Tibial nerve (tissue), 4 donors: Measurements from ENCODE around the gene CSTF2. TPM values are rescaled to one million over a fixed set of nuclear protein-coding genes. Genes with fewer than 3 reads are reported as not detected.

Source experiments
- DNase-seq, 2 donors: peaks; one replicate each; pipeline ENCODE4 v3.0.0-alpha.2; 2019; ENCODE audit warnings: low spot score in 2 of 2
- H3K27ac ChIP-seq, 4 donors: fragments of 200-600 bp; sonication (generic) in 3 of 4; one replicate each; pipeline ENCODE4 v1.5.1; 2017 to 2019; ENCODE audit warnings: mild to moderate bottlenecking in 1 of 4
- H3K27me3 ChIP-seq, 2 donors: fragments of 200-600 bp; sonication (generic) in 1 of 2; one replicate each; pipeline versions ENCODE4 v1.5.1 to v1.6.0; 2017 to 2019
- H3K36me3 ChIP-seq, 3 donors: fragments of 200-600 bp; sonication (generic); one replicate each; pipeline ENCODE4 v1.5.1; 2018 to 2019
- H3K4me1 ChIP-seq, 4 donors: fragments of 200-600 bp; sonication (generic) in 3 of 4; one replicate each; pipeline ENCODE4 v1.5.1; 2017 to 2019
- H3K4me3 ChIP-seq, 4 donors: fragments of 200-600 bp; sonication (generic) in 3 of 4; one replicate each; pipeline ENCODE4 v1.5.1; 2017 to 2019; ENCODE audit warnings: mild to moderate bottlenecking in 1 of 4, moderate library complexity in 1 of 4
- H3K9me3 ChIP-seq, 4 donors: fragments of 200-600 bp; sonication (generic) in 3 of 4; one replicate each; pipeline ENCODE4 v1.5.1; 2017 to 2019
- CTCF ChIP-seq, 5 experiments: fragments of 200-600 bp in 3 of 5; fragments of 450-650 bp in 2 of 5; sonication (generic) in 3 of 5; IDR thresholded peaks; one replicate each; pipeline ENCODE4 v1.5.1; 2016 to 2019; ENCODE audit warnings: antibody characterized with exemption in 5 of 5, mild to moderate bottlenecking in 3 of 5, moderate library complexity in 2 of 5
- EP300 ChIP-seq, 2 donors: sonication (generic); formaldehyde crosslinking; IDR thresholded peaks; one replicate each; pipeline ENCODE4 v1.6.1; 2017; ENCODE audit warnings: antibody characterized with exemption in 2 of 2, mild to moderate bottlenecking in 1 of 2
- POLR2A ChIP-seq, 2 donors: fragments of 450-650 bp; IDR thresholded peaks; one replicate each; pipeline ENCODE4 v1.6.1; 2017; ENCODE audit warnings: antibody characterized with exemption in 2 of 2, mild to moderate bottlenecking in 2 of 2, moderate library complexity in 2 of 2
- WGBS, 2 donors: methylation state at CpG; one replicate each; pipeline ENCODE4 v1.1.5; 2018; 5-methylcytosine and 5-hydroxymethylcytosine counted together
- total RNA-seq, 4 donors: library from RNA; depleted of rRNA; stranded (reverse); fragments of >200 nt; gene quantifications; one replicate each; pipeline ENCODE4 v1.1.0, GENCODE V29; 2016

CSTF2 gene
- total RNA-seq, 4 donors from 2014 or later = 5.7 to 17.7 (median 14.2) TPM

DNA sequence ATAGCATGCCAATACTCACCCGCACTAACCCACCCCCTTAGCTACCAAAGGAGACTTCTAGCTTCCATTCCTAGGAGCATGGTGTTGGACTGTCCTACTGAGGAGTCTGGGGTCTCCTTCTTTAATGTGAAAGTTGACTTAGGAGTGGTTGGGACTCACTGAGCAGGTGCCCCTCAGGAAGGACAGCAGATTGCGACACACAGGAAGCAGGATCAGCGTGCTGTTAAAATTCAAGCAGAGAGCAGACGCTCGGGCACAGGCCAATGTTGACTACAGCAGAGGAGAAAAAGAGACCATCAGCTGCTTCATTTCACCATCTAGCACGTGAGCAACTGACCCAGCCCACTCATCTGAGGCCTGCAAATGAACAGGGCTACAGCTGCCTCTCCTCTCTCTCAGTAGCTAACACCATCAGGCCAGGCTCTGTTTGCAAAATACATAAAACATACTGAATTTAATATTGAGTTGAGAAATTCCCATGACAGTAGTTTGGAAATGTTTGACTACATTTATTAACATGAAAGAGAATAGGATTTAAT is 43.2 kb downstream of the CSTF2 start:
- TF ChIP-seq EP300 (IDR thresholded peaks at IDR 0.05) = no peak
- TF ChIP-seq CTCF (IDR thresholded peaks at IDR 0.05) = no peak
- TF ChIP-seq POLR2A (IDR thresholded peaks at IDR 0.05) = no peak
- H3K27me3 ChIP-seq = peaks cover 0 to 4% of the 10 kb centered on the region in 2 donors
- H3K36me3 ChIP-seq = no peaks in the 10 kb centered on the region
- H3K4me1 ChIP-seq = no peaks in the 10 kb centered on the region
- no peak for DNase-seq
- no peaks in the 10 kb centered on the region for H3K9me3 ChIP-seq
- no peak overlapping the region for H3K4me3 ChIP-seq
- 76 to 82% methylated on average over 6 of the region's 6 CpGs for WGBS, 2 donors
- H3K27ac ChIP-seq = no peak overlapping the region

DNA sequence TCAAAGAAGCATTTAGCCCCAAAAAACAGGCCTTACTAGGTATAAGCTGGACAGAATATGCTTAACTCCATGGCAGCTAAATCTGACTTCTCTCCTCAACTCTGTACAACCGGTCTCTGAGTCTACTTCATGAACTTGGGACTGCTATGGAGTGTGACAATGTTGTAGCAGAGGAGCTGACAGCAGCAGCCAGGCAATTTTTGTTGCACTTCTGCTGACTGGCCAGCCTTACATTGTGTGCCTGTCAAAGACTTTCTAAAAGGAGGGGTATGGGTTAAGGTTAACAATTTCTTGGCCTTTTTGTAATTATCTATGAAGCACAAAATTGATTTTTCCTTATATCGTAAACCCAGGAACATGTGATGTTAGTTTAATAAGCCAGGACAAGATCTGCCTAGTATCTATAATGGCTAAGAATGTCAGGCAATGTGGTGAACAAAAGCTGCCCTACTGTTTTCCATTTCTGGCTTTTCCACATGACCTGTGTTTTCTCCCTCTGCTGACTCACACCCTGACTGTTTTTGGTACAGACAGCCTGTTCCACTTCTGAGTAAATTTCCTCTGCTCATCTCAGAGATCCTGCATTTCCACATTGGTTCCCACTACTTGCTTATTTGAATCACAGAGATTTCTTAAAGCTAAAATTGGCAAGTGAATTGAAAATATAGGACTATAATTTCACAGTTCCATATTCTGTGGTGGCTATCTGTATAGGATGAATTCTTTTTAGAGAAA is 44.6 kb downstream of the CSTF2 start:
- Histone ChIP-seq H3K4me1 (no peaks in the 10 kb centered on the region), H3K4me3 (no peak overlapping the region), H3K9me3 (no peaks in the 10 kb centered on the region), H3K36me3 (no peaks in the 10 kb centered on the region), H3K27me3 (peaks cover 0 to 4% of the 10 kb centered on the region in 2 donors), H3K27ac (no peak overlapping the region)
- DNase-seq = no peak
- 65 to 80% methylated on average over 2 of the region's 2 CpGs for WGBS, 2 donors
- TF ChIP-seq POLR2A (IDR thresholded peaks at IDR 0.05) = no peak
- TF ChIP-seq EP300 (IDR thresholded peaks at IDR 0.05) = no peak
- no peak for TF ChIP-seq CTCF (IDR thresholded peaks at IDR 0.05)

- Histone ChIP-seq H3K9me3 (no peaks in the 10 kb centered on the region), H3K4me1 (no peaks in the 10 kb centered on the region), H3K36me3 (no peaks in the 10 kb centered on the region), H3K27ac (no peak overlapping the region), H3K4me3 (no peak overlapping the region), H3K27me3 (peaks cover 0 to 10% of the 10 kb centered on the region in 2 donors)
- TF ChIP-seq EP300 (IDR thresholded peaks at IDR 0.05) = no peak
- TF ChIP-seq POLR2A (IDR thresholded peaks at IDR 0.05) = no peak
- no peak for TF ChIP-seq CTCF (IDR thresholded peaks at IDR 0.05)
- WGBS, 2 donors = 76 to 92% methylated on average over 2 of the region's 2 CpGs
- DNase-seq = no peak
Observed at GRCh38 chrX:100868273-100868672, 48.1 kb downstream of the CSTF2 start.

DNA sequence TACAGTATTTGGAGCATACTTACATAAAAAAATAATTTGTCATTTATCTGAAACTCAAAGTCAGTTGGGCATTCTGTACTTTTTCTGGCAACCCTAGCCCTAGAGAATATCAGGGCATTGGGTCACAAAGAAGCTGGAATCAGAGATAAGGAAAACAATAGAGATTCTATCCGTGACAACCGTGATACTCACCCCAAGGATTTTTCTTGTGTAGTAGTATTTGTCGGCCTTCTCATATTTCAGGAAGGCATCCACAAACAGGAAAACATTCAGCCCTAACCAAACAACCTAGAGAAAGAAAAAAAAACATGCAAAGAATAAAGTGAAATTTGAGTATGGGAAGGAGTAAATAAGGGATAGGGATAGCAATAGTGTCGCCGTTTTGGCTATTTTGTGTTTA is 50.3 kb downstream of the CSTF2 start:
- WGBS, 2 donors = 49 to 68% methylated on average over 5 of the region's 5 CpGs
- TF ChIP-seq EP300 (IDR thresholded peaks at IDR 0.05) = no peak
- TF ChIP-seq POLR2A (IDR thresholded peaks at IDR 0.05) = no peak
- no peak for TF ChIP-seq CTCF (IDR thresholded peaks at IDR 0.05)
- no peaks in the 10 kb centered on the region for H3K9me3 ChIP-seq
- peaks cover 0 to 10% of the 10 kb centered on the region in 2 donors for H3K27me3 ChIP-seq
- no peak for DNase-seq
- no peaks in the 10 kb centered on the region for H3K4me1 ChIP-seq
- no peak overlapping the region for H3K4me3 ChIP-seq
- no peak overlapping the region for H3K27ac ChIP-seq
- H3K36me3 ChIP-seq = no peaks in the 10 kb centered on the region
